Right hindlimb (tissue), 1 donor: ENCODE data around the gene SMC2.

Experiments
- DNase-seq: peaks from one replicate; pipeline ENCODE4 v3.0.0-alpha.2; 2018

The SMC2 gene

GRCh38 chr9:104107799-104108198 lies 13.7 kb downstream of the SMC2 start:
- no peak for DNase-seq

- DNase-seq: no peak
Measured at GRCh38 chr9:104108315-104108714, 14.2 kb downstream of the SMC2 start.

GRCh38 chr9:104110509-104110908 lies 16.4 kb downstream of the SMC2 start:
- DNase-seq: no peak

- no peak for DNase-seq
Measured at GRCh38 chr9:104118916-104119315, 24.8 kb downstream of the SMC2 start.

- DNase-seq: no peak
Measured at GRCh38 chr9:104121022-104121421, 26.9 kb downstream of the SMC2 start.

GRCh38 chr9:104138243-104138868 lies 44.2 kb downstream of the SMC2 start:
- no peak for DNase-seq

- DNase-seq: no peak
Measured at GRCh38 chr9:104142799-104143549, 48.9 kb downstream of the SMC2 start.

- no peak for DNase-seq
Measured at GRCh38 chr9:104143550-104143910, 49.4 kb downstream of the SMC2 start.

- no peak for DNase-seq
Measured at GRCh38 chr9:104144336-104144735, 50.2 kb downstream of the SMC2 start.

- DNase-seq: no peak
Measured at GRCh38 chr9:104173067-104173466, 79.0 kb downstream of the SMC2 start.

- DNase-seq: no peak
Measured at GRCh38 chr9:104177003-104177611, 83.0 kb downstream of the SMC2 start.

GRCh38 chr9:104177676-104178075 lies 83.6 kb downstream of the SMC2 start:
- DNase-seq: no peak
